ENCODE data around the gene BEND2. TPM values are rescaled to one million over a fixed set of nuclear protein-coding genes. Genes with fewer than 3 reads are reported as not detected.

The BEND2 gene
- total and polyA plus RNA-seq, 10 of the 15 experiments (the other 5 are each of a cell fraction or from before 2014, with no cell fraction given), result not detected

DNA sequence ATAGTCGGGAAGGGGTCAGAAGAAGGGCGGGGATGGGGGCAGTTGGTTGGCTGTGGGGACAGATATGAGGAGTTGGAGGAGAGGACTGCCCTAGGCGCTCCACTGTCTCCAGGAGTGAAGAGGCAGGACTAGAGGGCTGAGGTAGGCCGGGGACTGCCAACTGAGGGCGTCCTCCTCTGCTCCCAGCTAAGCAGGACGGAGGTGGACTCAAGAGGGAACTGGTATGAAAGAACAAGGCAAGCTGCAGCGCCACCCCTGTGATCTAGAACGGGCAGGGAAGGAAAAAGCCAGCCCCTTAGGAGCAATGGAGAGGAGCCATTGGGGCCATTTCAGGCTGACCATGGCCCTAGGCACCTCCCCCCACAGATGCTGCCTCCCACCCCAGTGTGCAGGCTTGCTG lies 14.0 kb downstream of the BEND2 start:
- in situ Hi-C loops (cut with MboI), result no loop called here
- ChIA-PET RAD21 (ENCODE audit: unreplicated experiment) (no interaction called here), CTCF (interaction anchor here (0.7 kb wide), 1 partner anchor 260 kb away, joined by 4 read pairs; no protein-coding TSS in a partner anchor), SMC1A (ENCODE audit: uncharacterized antibody, unreplicated experiment) (interaction anchor here (1.1 kb wide), 1 partner anchor 9 kb away, joined by 3 read pairs; no protein-coding TSS in a partner anchor), POLR2A (no interaction called here)
- H3K79me2 ChIP-seq (ENCODE audit: control insufficient read depth, insufficient read depth, low read length), result no peaks in the 10 kb centered on the region
- intact Hi-C loops (cut with micrococcal nuclease; ENCODE audit: unreplicated experiment), result loop anchor here (10.0 kb wide), 1 partner anchor 262 kb away; no protein-coding TSS in a partner anchor
- DNase-seq (ENCODE audit: low read depth, low spot score) (no peak), FAIRE-seq (no peak), ATAC-seq (no peak)
- H3K4me1 ChIP-seq (ENCODE audit: control insufficient read depth, insufficient read depth, low read length), result no peaks in the 10 kb centered on the region
- H4K20me1 ChIP-seq (ENCODE audit: control insufficient read depth, insufficient read depth), result no peaks in the 10 kb centered on the region
- no peak overlapping the region for H3K27ac ChIP-seq (ENCODE audit: control insufficient read depth, insufficient read depth)
- H3K9ac ChIP-seq (ENCODE audit: control insufficient read depth, insufficient read depth, low read length), result no peak overlapping the region
- WGBS (ENCODE audit: insufficient coverage, insufficient replicate concordance, low lambda C conversion rate, missing lambda C conversion rate), result 10% methylated on average over 8 of the region's 8 CpGs
- TF ChIP-seq SREBF2 (IDR thresholded peaks at IDR 0.05; ENCODE audit: low read length), result no peak
- no peak for TF ChIP-seq RFX5 (IDR thresholded peaks at IDR 0.05; ENCODE audit: low read depth, low read length)
- TF ChIP-seq TCF3 (IDR thresholded peaks at IDR 0.05; ENCODE audit: borderline replicate concordance, insufficient read depth, low read depth, low read length), result no peak
- TF ChIP-seq GATAD2B (conservative IDR thresholded peaks at IDR 0.05; ENCODE audit: low read depth), result no peak
- TF ChIP-seq HDAC6 (IDR thresholded peaks at IDR 0.05; ENCODE audit: unreplicated experiment), result no peak
- TF ChIP-seq WRNIP1 (IDR thresholded peaks at IDR 0.05; ENCODE audit: borderline replicate concordance, low read depth, low read length), result no peak
- no peak for TF ChIP-seq ZSCAN29 (IDR thresholded peaks at IDR 0.05)
- TF ChIP-seq NR2C2 (IDR thresholded peaks at IDR 0.05; ENCODE audit: borderline replicate concordance, control insufficient read depth, insufficient read length, low read depth), result no peak
- TF ChIP-seq GABPA (IDR thresholded peaks at IDR 0.05; ENCODE audit: low read depth), result no peak
- TF ChIP-seq YY1 (IDR thresholded peaks at IDR 0.05; ENCODE audit: low read depth, low read length), result no peak
- TF ChIP-seq MEF2B (IDR thresholded peaks at IDR 0.05; ENCODE audit: partially characterized antibody, poor library complexity, severe bottlenecking), result no peak
- TF ChIP-seq, protein P1, sequence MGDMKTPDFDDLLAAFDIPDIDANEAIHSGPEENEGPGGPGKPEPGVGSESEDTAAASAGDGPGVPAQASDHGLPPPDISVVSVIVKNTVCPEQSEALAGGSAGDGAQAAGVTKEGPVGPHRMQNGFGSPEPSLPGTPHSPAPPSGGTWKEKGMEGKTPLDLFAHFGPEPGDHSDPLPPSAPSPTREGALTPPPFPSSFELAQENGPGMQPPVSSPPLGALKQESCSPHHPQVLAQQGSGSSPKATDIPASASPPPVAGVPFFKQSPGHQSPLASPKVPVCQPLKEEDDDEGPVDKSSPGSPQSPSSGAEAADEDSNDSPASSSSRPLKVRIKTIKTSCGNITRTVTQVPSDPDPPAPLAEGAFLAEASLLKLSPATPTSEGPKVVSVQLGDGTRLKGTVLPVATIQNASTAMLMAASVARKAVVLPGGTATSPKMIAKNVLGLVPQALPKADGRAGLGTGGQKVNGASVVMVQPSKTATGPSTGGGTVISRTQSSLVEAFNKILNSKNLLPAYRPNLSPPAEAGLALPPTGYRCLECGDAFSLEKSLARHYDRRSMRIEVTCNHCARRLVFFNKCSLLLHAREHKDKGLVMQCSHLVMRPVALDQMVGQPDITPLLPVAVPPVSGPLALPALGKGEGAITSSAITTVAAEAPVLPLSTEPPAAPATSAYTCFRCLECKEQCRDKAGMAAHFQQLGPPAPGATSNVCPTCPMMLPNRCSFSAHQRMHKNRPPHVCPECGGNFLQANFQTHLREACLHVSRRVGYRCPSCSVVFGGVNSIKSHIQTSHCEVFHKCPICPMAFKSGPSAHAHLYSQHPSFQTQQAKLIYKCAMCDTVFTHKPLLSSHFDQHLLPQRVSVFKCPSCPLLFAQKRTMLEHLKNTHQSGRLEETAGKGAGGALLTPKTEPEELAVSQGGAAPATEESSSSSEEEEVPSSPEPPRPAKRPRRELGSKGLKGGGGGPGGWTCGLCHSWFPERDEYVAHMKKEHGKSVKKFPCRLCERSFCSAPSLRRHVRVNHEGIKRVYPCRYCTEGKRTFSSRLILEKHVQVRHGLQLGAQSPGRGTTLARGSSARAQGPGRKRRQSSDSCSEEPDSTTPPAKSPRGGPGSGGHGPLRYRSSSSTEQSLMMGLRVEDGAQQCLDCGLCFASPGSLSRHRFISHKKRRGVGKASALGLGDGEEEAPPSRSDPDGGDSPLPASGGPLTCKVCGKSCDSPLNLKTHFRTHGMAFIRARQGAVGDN (IDR thresholded peaks at IDR 0.05), result no peak
- TF ChIP-seq KAT2A (conservative IDR thresholded peaks at IDR 0.05; ENCODE audit: control insufficient read depth, low read depth, low read length), result no peak
- TF ChIP-seq NR2F1 (conservative IDR thresholded peaks at IDR 0.05), result no peak
- no peak for TF ChIP-seq CBX5 (IDR thresholded peaks at IDR 0.05; ENCODE audit: low read depth)
- TF ChIP-seq, protein P2, sequence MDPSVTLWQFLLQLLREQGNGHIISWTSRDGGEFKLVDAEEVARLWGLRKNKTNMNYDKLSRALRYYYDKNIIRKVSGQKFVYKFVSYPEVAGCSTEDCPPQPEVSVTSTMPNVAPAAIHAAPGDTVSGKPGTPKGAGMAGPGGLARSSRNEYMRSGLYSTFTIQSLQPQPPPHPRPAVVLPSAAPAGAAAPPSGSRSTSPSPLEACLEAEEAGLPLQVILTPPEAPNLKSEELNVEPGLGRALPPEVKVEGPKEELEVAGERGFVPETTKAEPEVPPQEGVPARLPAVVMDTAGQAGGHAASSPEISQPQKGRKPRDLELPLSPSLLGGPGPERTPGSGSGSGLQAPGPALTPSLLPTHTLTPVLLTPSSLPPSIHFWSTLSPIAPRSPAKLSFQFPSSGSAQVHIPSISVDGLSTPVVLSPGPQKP (IDR thresholded peaks at IDR 0.05; ENCODE audit: low read depth, low read length), result no peak
- no peak for TF ChIP-seq RB1 (IDR thresholded peaks at IDR 0.05; ENCODE audit: borderline replicate concordance)
- no peak for TF ChIP-seq PAX5 (IDR thresholded peaks at IDR 0.05; ENCODE audit: borderline replicate concordance, low read depth, low read length)
- TF ChIP-seq PML (IDR thresholded peaks at IDR 0.05; ENCODE audit: low read length), result no peak
- TF ChIP-seq NR2C1 (IDR thresholded peaks at IDR 0.05), result no peak
- H2AFZ ChIP-seq (ENCODE audit: control insufficient read depth, low read depth, low read length), result no peak overlapping the region
- no peaks in the 10 kb centered on the region for H3K27me3 ChIP-seq (replicated peaks in 1 of 2; ENCODE audit: control insufficient read depth in 2 of 2, insufficient read depth in 2 of 2, low read length in 1 of 2)
- no peaks in the 10 kb centered on the region for H3K36me3 ChIP-seq (ENCODE audit: control insufficient read depth in 2 of 2, insufficient read depth in 2 of 2, low read length in 1 of 2)
- H3K9me3 ChIP-seq (replicated peaks; ENCODE audit: control insufficient read depth, insufficient read depth, low read length), result no peaks in the 10 kb centered on the region
- no peak overlapping the region for H3K4me3 ChIP-seq
- no peak overlapping the region for H3K4me2 ChIP-seq (ENCODE audit: control insufficient read depth, insufficient read depth)
- no TSS peak for BruUV-seq (replicated peaks)

All from GM12878 (cell line).